Activated naive CD4-positive, alpha-beta T cell treated with anti-CD3 and anti-CD28 coated beads, Interleukin-2, amount 50 U/mL, for 72 hours (primary cell): ENCODE results near the gene SYP. TPM values are rescaled to one million over a fixed set of nuclear protein-coding genes. Genes with fewer than 3 reads are reported as not detected.
"Not testable (repeated sequence)": the region's sequence is repeated elsewhere in the genome, so short reads cannot be mapped to it uniquely, and the experiment has no call there.

ENCODE experiments used
- ATAC-seq, 2 donors: fragments of 150-1000 bp; cut with Tn5 transposase; 2 replicates each; pipeline ENCODE4 v1.10.0; 2021; ENCODE audit warnings: mild to moderate bottlenecking in 2 of 2, moderate library complexity in 2 of 2
- DNase-seq, 2 donors: peaks; one replicate each; pipeline ENCODE4 v3.0.0; 2021 to 2022; ENCODE audit warnings: low spot score in 2 of 2
- H3K27ac Mint-ChIP-seq, 2 donors: one replicate each; pipeline ENCODE4 v1.8.0; 2022; ENCODE audit warnings: mild to moderate bottlenecking in 2 of 2, mixed read lengths in 2 of 2
- H3K36me3 Mint-ChIP-seq, 2 donors: one replicate each; pipeline ENCODE4 v1.8.0; 2022; ENCODE audit warnings: mixed read lengths in 2 of 2
- H3K9me3 Mint-ChIP-seq, 2 donors: one replicate each; pipeline ENCODE4 v1.8.0; 2022; ENCODE audit warnings: mixed read lengths in 2 of 2
- total RNA-seq, 2 donors: library from RNA; stranded (reverse); gene quantifications; one replicate each; pipeline ENCODE4 v1.2.3, GENCODE V29; 2022

SYP gene
- total RNA-seq, 2 donors from 2014 or later: 11.2 to 69.3 TPM

DNA sequence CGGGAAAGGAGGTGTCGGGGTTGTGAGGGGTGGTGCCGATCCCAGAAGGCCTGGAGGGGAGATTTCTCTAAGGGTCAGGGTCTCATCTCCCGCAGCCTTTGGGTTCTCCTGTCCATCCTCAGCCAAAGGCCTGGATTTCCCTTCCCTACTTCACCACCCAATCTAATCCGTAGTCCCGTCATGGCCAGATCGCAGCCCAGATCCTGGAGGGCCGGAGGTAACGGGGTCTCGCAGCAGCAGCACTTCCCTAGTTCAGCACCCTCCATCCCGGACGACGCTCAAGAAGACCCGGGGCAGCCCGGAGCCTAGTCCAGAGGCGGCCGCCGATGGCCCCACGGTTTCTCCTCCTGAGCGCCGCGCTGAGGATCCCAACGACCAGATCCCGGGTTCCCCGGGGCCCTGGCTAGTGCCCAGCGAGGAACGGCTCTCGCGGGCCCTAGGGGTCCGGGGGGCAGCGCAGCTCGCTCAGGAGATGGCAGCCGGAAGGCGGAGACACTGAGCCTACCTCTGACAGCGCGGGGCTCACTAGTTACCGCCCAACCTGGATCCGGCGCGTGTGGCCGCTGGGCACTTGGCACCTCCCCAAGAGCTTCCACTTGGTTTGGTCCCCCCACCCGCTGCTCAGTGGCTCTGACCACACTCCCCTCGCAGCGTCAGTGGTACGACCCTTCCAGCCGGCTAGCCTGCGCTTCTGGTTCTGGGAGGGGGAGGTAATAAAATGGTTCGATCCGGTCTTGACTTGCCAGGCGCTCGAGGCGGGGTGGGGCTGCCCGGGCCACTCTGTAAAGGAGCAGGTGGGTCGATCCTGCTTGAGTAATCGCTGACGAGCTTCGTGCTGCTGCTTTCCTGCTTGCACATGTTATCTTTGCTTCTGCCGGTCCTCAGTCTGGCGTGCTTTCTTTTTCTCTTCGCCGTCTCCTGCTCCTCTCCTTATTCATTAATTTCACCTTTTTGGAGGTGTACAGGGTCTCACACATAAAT is 33.8 kb downstream of the SYP start:
- DNase-seq (peak; percentile 48 to 78), ATAC-seq (peak; percentile 54 to 65)
- H3K27ac Mint-ChIP-seq: peak overlapping the region; percentile 44 to 95
- no peaks in the 10 kb centered on the region for H3K9me3 Mint-ChIP-seq
- no peaks in the 10 kb centered on the region for H3K36me3 Mint-ChIP-seq

- Mint-ChIP-seq H3K9me3 (no peaks in the 10 kb centered on the region), H3K36me3 (no peaks in the 10 kb centered on the region), H3K27ac (peak overlapping the region in 1 of 2 donors; percentile 86)
- DNase-seq (no peak), ATAC-seq (no peak)
Measured at GRCh38 chrX:49164589-49165360, 35.2 kb downstream of the SYP start.

GRCh38 chrX:49163555-49164419 is 36.2 kb downstream of the SYP start:
- Mint-ChIP-seq H3K36me3 (no peaks in the 10 kb centered on the region), H3K9me3 (no peaks in the 10 kb centered on the region), H3K27ac (peak overlapping the region; percentile 86 to 94)
- DNase-seq (peak; percentile 78 to 84), ATAC-seq (peak; percentile 56 to 78)

DNA sequence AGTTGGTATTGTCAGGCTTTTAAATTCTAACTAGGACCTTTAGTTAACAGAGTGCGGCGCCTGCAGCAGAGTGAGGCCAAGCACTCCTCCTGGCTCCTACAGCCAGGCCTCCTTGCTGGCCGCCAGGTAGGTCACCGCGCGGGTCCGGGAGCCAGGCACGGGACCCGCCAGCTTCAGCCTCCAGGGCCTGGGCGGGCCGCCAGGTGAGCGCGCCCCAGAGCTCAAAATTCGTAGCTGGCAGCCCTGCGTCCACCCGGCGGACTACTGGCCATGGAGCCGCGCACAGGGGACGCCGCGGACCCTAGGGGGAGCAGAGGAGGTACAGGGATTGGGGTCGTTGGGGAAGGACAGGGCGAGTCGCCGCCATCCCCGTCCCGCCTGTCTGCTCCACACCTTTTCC is 37.4 kb downstream of the SYP start, which contains the start of gene MAGIX:
TSS of gene MAGIX (plus strand) at position 139 of the 400 bp plus-strand sequence. CDS start at position 271, 132 bp downstream.
- no peak for DNase-seq

GRCh38 chrX:49161632-49162031 is 38.4 kb downstream of the SYP start:
- Mint-ChIP-seq H3K27ac (no peak overlapping the region), H3K9me3 (no peaks in the 10 kb centered on the region), H3K36me3 (no peaks in the 10 kb centered on the region)
- no peak for ATAC-seq
- DNase-seq: no peak

More for the DNA sequence above, 37.4 kb downstream of the SYP start, which contains the start of gene MAGIX:
- ATAC-seq: no peak
- Mint-ChIP-seq H3K9me3 (no peaks in the 10 kb centered on the region), H3K36me3 (no peaks in the 10 kb centered on the region), H3K27ac (peak within 1 kb of the TSS in 1 of 2 donors; percentile 86)

DNA sequence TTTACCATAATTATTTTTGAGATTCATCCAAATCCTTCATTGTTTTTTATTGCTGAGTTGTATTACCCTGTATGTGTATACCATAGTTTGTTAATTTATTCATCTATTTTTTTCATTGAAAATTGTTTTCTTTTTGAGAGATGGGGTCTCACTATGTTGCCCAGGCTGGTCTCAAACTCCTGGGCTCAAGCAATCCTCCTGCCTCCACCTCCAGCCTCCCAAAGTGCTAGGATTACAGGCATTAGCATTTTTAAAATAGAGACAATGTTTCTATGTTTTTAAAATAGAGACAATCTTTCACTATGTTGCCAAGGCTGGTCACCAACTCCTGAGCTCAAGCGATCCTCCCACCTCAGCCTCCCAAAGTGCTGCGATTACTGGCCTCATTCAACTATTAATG is 39.1 kb downstream of the SYP start:
- ATAC-seq (no peak), DNase-seq (no peak)
- Mint-ChIP-seq H3K9me3 (no peaks in the 10 kb centered on the region), H3K36me3 (no peaks in the 10 kb centered on the region), H3K27ac (no peak overlapping the region)

DNA sequence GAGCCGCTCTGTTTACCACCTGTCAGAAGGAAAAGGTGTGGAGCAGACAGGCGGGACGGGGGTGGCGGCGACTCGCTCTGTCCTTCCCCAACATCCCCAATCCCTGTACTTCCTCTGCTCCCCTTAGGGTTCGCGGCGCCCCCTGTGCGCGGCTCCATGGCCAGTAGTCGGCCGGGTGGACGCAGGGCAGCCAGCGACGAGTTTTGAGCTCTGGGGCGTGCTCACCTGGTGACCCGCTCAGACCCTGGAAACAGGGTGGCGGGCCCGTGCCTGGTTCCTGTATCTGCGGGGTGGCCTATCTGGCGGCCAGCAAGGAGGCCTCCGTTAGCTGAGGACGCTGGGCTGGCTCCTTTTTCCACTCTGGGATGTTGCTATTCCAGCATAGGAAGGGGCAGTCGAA is 42.8 kb downstream of the SYP start:
- H3K36me3 Mint-ChIP-seq: no peaks in the 10 kb centered on the region
- DNase-seq (no peak), ATAC-seq (no peak)
- no peak overlapping the region for H3K27ac Mint-ChIP-seq
- no peaks in the 10 kb centered on the region for H3K9me3 Mint-ChIP-seq

- H3K27ac Mint-ChIP-seq: peak overlapping the region; percentile 96 to 98
- peak; percentile 82 to 85 for DNase-seq
- H3K9me3 Mint-ChIP-seq: no peaks in the 10 kb centered on the region
- peak; percentile 89 to 92 for ATAC-seq
- no peaks in the 10 kb centered on the region for H3K36me3 Mint-ChIP-seq
Measured at GRCh38 chrX:49155900-49156837, 43.8 kb downstream of the SYP start.

GRCh38 chrX:49155243-49155899 is 44.6 kb downstream of the SYP start:
- DNase-seq (peak in 1 of 2 donors; percentile 15), ATAC-seq (peak; percentile 41 to 62)
- Mint-ChIP-seq H3K27ac (peak overlapping the region; percentile 96 to 98), H3K36me3 (no peaks in the 10 kb centered on the region), H3K9me3 (no peaks in the 10 kb centered on the region)

DNA sequence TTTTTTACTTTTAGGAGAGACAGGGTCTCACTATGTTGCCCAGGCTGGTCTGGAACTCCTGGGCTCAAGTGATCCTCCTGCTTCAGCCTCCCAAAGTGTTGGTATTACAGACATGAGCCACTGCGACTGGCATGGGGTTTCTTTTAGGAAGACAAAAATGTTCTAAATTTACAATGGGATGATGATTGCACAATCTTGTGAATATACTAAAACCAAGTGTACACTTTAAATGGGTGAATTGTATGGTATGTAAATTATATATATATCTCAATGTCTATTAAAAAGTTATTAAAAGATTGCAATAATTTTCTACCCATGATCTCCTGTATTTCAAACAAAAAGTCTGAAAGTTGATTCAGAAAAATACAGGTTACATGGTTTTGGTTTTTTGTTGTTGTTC is 46.5 kb downstream of the SYP start:
- Mint-ChIP-seq H3K9me3 (no peaks in the 10 kb centered on the region), H3K27ac (no peak overlapping the region), H3K36me3 (no peaks in the 10 kb centered on the region)
- ATAC-seq: no peak
- DNase-seq: no peak

- not testable (repeated sequence) for H3K27ac Mint-ChIP-seq, DNase-seq, ATAC-seq, H3K9me3 Mint-ChIP-seq, H3K36me3 Mint-ChIP-seq
Measured at GRCh38 chrX:49149291-49149690, 50.7 kb downstream of the SYP start.

- not testable (repeated sequence) for ATAC-seq, DNase-seq, H3K9me3 Mint-ChIP-seq, H3K36me3 Mint-ChIP-seq, H3K27ac Mint-ChIP-seq
Measured at GRCh38 chrX:49148390-49149100, 51.4 kb downstream of the SYP start.

GRCh38 chrX:49147936-49148335 is 52.1 kb downstream of the SYP start:
- no peaks in the 10 kb centered on the region for H3K9me3 Mint-ChIP-seq
- DNase-seq: no peak

DNA sequence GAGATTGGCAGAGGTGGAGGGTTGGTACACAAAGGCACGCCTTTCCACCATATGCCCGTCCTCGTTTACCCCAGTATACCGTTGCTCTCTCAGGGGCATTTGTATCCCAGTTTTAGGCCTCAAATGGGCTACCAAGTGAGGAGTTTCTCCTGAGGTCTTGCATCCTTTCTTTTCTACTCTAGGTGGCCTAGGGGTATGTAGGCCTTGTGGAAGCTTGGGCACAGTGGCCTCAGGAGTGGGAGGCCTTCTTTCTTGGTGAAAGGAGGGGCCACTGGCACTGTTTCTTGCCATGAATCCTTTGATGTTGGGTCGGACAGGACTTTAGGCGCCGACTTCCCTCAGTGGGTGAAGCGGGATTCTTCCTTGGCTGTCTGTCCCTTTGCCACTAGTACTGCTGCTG is 52.7 kb downstream of the SYP start:
- ATAC-seq: no peak
- Mint-ChIP-seq H3K27ac (no peak overlapping the region), H3K9me3 (no peaks in the 10 kb centered on the region), H3K36me3 (no peaks in the 10 kb centered on the region)
- no peak for DNase-seq

More at GRCh38 chrX:49147936-49148335, 52.1 kb downstream of the SYP start:
- H3K36me3 Mint-ChIP-seq: no peaks in the 10 kb centered on the region
- no peak overlapping the region for H3K27ac Mint-ChIP-seq
- no peak for ATAC-seq
